C1 segment of cervical spinal cord (tissue), 14 donors: ENCODE data around the gene ACTR3C.
A peak's percentile ranks its signal among the peaks of the same experiment; 100 is the strongest.

ENCODE experiments used
- DNase-seq, 14 donors: peaks; one replicate each; lab custom pipeline; 2025; lab: John Stamatoyannopoulos, UW

The ACTR3C gene

GRCh38 chr7:150322833-150323681 lies at the start of gene ACTR3C, which contains the start of gene LRRC61:
ACTR3C (minus strand) TSS chr7:150323545; CDS start chr7:150295296, 28,249 bp downstream.
LRRC61 (plus strand) TSS chr7:150323355; CDS start chr7:150336862, 13,507 bp downstream.
- peak in 4 of 14 donors; percentile 24 to 51 (median 30) for DNase-seq

GRCh38 chr7:150372271-150373048 lies 49.1 kb upstream of the ACTR3C start:
- DNase-seq = no peak

GRCh38 chr7:150371996-150372270 lies 48.6 kb upstream of the ACTR3C start:
- no peak for DNase-seq

- no peak for DNase-seq
Observed at GRCh38 chr7:150371131-150371995, 48.0 kb upstream of the ACTR3C start.

- no peak for DNase-seq
Observed at GRCh38 chr7:150370612-150371071, 47.3 kb upstream of the ACTR3C start.

GRCh38 chr7:150369748-150370501 lies 46.6 kb upstream of the ACTR3C start:
- DNase-seq = no peak

GRCh38 chr7:150368884-150369747 lies 45.8 kb upstream of the ACTR3C start:
- DNase-seq = peak in 8 of 14 donors; percentile 57 to 83 (median 73)

GRCh38 chr7:150368096-150368883 lies 44.9 kb upstream of the ACTR3C start, which contains the start of gene REPIN1:
REPIN1 (plus strand) TSS chr7:150368822; CDS start chr7:150369712, 890 bp downstream.
- peak; percentile 39 to 93 (median 85) for DNase-seq

- no peak for DNase-seq
Observed at GRCh38 chr7:150367677-150368095, 44.3 kb upstream of the ACTR3C start.

GRCh38 chr7:150365673-150366398 lies 42.5 kb upstream of the ACTR3C start:
- no peak for DNase-seq

- DNase-seq = no peak
Observed at GRCh38 chr7:150365194-150365593, 41.8 kb upstream of the ACTR3C start.

GRCh38 chr7:150363872-150364271 lies 40.5 kb upstream of the ACTR3C start:
- no peak for DNase-seq

GRCh38 chr7:150363370-150363769 lies 40.0 kb upstream of the ACTR3C start:
- no peak for DNase-seq

GRCh38 chr7:150361807-150362621 lies 38.7 kb upstream of the ACTR3C start:
- no peak for DNase-seq

GRCh38 chr7:150361402-150361801 lies 38.1 kb upstream of the ACTR3C start:
- no peak for DNase-seq

- no peak for DNase-seq
Observed at GRCh38 chr7:150360363-150361058, 37.2 kb upstream of the ACTR3C start.
